CD4-positive, alpha-beta T cell treated with Interleukin-2 at 100 ng/mL for 4 hours (primary cell): ENCODE data around the gene BAHCC1.

Source experiments
- DNase-seq: peaks from one replicate; pipeline ENCODE4 v3.0.0-alpha.2; 2020; ENCODE audit warnings: low spot score

The BAHCC1 gene

GRCh38 chr17:81480140-81481072 lies 85.1 kb downstream of the BAHCC1 start:
- DNase-seq: no peak

- peak; percentile 56 for DNase-seq
Observed at GRCh38 chr17:81481073-81481799, 86.0 kb downstream of the BAHCC1 start.

GRCh38 chr17:81481815-81482505 lies 86.7 kb downstream of the BAHCC1 start:
- no peak for DNase-seq

- DNase-seq: no peak
Observed at GRCh38 chr17:81482673-81483072, 87.4 kb downstream of the BAHCC1 start.

- no peak for DNase-seq
Observed at GRCh38 chr17:81483085-81483861, 88.0 kb downstream of the BAHCC1 start.

- no peak for DNase-seq
Observed at GRCh38 chr17:81483862-81484194, 88.6 kb downstream of the BAHCC1 start.

- DNase-seq: peak; percentile 88
Observed at GRCh38 chr17:81484195-81484979, 89.1 kb downstream of the BAHCC1 start.

- no peak for DNase-seq
Observed at GRCh38 chr17:81486199-81486810, 91.0 kb downstream of the BAHCC1 start.

- DNase-seq: no peak
Observed at GRCh38 chr17:81487089-81487486, 91.8 kb downstream of the BAHCC1 start.

GRCh38 chr17:81487487-81488275 lies 92.4 kb downstream of the BAHCC1 start:
- peak; percentile 73 for DNase-seq

GRCh38 chr17:81488276-81488860 lies 93.1 kb downstream of the BAHCC1 start:
- DNase-seq: no peak

GRCh38 chr17:81489012-81489997 lies 94.0 kb downstream of the BAHCC1 start:
- DNase-seq: no peak

- no peak for DNase-seq
Observed at GRCh38 chr17:81489998-81490992, 95.0 kb downstream of the BAHCC1 start.

GRCh38 chr17:81491181-81491581 lies 95.9 kb downstream of the BAHCC1 start:
- DNase-seq: no peak

- DNase-seq: no peak
Observed at GRCh38 chr17:81491761-81492160, 96.5 kb downstream of the BAHCC1 start.

GRCh38 chr17:81492202-81492601 lies 96.9 kb downstream of the BAHCC1 start:
- no peak for DNase-seq

GRCh38 chr17:81492706-81493105 lies 97.4 kb downstream of the BAHCC1 start:
- no peak for DNase-seq
